MV-4-11 (cell line): ENCODE data around the gene TBC1D14.
A peak's percentile ranks its signal among the peaks of the same experiment; 100 is the strongest.

Experiments used
- DNase-seq: peaks from one replicate; lab custom pipeline; 2025; lab: John Stamatoyannopoulos, UW

Gene TBC1D14

GRCh38 chr4:7044137-7044930, 134.7 kb downstream of the TBC1D14 start:
- no peak for DNase-seq

GRCh38 chr4:7045553-7045952, 135.9 kb downstream of the TBC1D14 start:
- DNase-seq = no peak

GRCh38 chr4:7045961-7046921, 136.6 kb downstream of the TBC1D14 start:
- no peak for DNase-seq

- no peak for DNase-seq
Measured at GRCh38 chr4:7046971-7047370, 137.3 kb downstream of the TBC1D14 start.

- DNase-seq = no peak
Measured at GRCh38 chr4:7048642-7049041, 139.0 kb downstream of the TBC1D14 start.

- no peak for DNase-seq
Measured at GRCh38 chr4:7049295-7049694, 139.7 kb downstream of the TBC1D14 start.

GRCh38 chr4:7049739-7050138, 140.1 kb downstream of the TBC1D14 start:
- DNase-seq = no peak

GRCh38 chr4:7050481-7051143, 141.0 kb downstream of the TBC1D14 start:
- DNase-seq = no peak

GRCh38 chr4:7051144-7051495, 141.5 kb downstream of the TBC1D14 start:
- DNase-seq = no peak

- DNase-seq = no peak
Measured at GRCh38 chr4:7051905-7052304, 142.3 kb downstream of the TBC1D14 start.

GRCh38 chr4:7052313-7052712, 142.7 kb downstream of the TBC1D14 start:
- DNase-seq = no peak

- peak; percentile 87 for DNase-seq
Measured at GRCh38 chr4:7052923-7053715, 143.5 kb downstream of the TBC1D14 start.

GRCh38 chr4:7054106-7054880, 144.7 kb downstream of the TBC1D14 start:
- no peak for DNase-seq

GRCh38 chr4:7055111-7055989, 145.7 kb downstream of the TBC1D14 start:
- peak; percentile 85 for DNase-seq

GRCh38 chr4:7055990-7056325, 146.3 kb downstream of the TBC1D14 start:
- DNase-seq = no peak

- DNase-seq = no peak
Measured at GRCh38 chr4:7058792-7059191, 149.2 kb downstream of the TBC1D14 start.

GRCh38 chr4:7059662-7060061, 150.0 kb downstream of the TBC1D14 start:
- peak; percentile 97 for DNase-seq

GRCh38 chr4:7060346-7061150, 150.9 kb downstream of the TBC1D14 start:
- peak; percentile 91 for DNase-seq

- DNase-seq = no peak
Measured at GRCh38 chr4:7061815-7062214, 152.2 kb downstream of the TBC1D14 start.
